Spleen (tissue), 11 donors: ENCODE measurements around the gene MDGA2. TPM values are rescaled to one million over a fixed set of nuclear protein-coding genes. Genes with fewer than 3 reads are reported as not detected.

Experiments
- DNase-seq: peaks from one replicate; pipeline ENCODE4 v3.0.0-alpha.2; 2020
- H3K27ac ChIP-seq, 8 donors: fragments of 200-600 bp; sonication (generic) in 7 of 8; 1 replicate in 4 of 8; 2 replicates in 4 of 8; pipeline versions ENCODE4 v1.5.0 to v1.8.0; 2016 to 2021; ENCODE audit warnings: inconsistent platforms in 4 of 8, mild to moderate bottlenecking in 4 of 8, moderate library complexity in 1 of 8
- H3K27me3 ChIP-seq, 7 donors: fragments of 200-600 bp; sonication (generic) in 6 of 7; replicated peaks in 1 of 7; 1 replicate in 4 of 7; 2 replicates in 3 of 7; pipeline versions ENCODE4 v1.5.0 to v1.8.0; 2016 to 2021; ENCODE audit warnings: inconsistent platforms in 3 of 7, mild to moderate bottlenecking in 1 of 7
- H3K36me3 ChIP-seq, 6 donors: fragments of 200-600 bp; sonication (generic) in 5 of 6; 1 replicate in 4 of 6; 2 replicates in 2 of 6; pipeline versions ENCODE4 v1.5.0 to v1.8.0; 2016 to 2021; ENCODE audit warnings: inconsistent platforms in 2 of 6
- H3K4me1 ChIP-seq, 6 donors: fragments of 200-600 bp; sonication (generic) in 5 of 6; 1 replicate in 3 of 6; 2 replicates in 3 of 6; pipeline versions ENCODE4 v1.5.0 to v1.8.0; 2016 to 2021; ENCODE audit warnings: inconsistent platforms in 3 of 6
- H3K4me3 ChIP-seq, 8 donors: fragments of 200-600 bp; sonication (generic) in 7 of 8; 1 replicate in 4 of 8; 2 replicates in 4 of 8; pipeline versions ENCODE4 v1.5.0 to v1.8.0; 2016 to 2021; ENCODE audit warnings: inconsistent platforms in 4 of 8, mild to moderate bottlenecking in 4 of 8, moderate library complexity in 2 of 8
- H3K9me3 ChIP-seq, 8 donors: fragments of 200-600 bp; sonication (generic) in 7 of 8; 1 replicate in 4 of 8; 2 replicates in 4 of 8; pipeline versions ENCODE4 v1.5.0 to v1.8.0; 2016 to 2021; ENCODE audit warnings: inconsistent platforms in 4 of 8
- CTCF ChIP-seq, 11 experiments: fragments of 200-600 bp in 7 of 11; fragments of 450-650 bp in 4 of 11; sonication (generic) in 4 of 11; IDR thresholded peaks in 8 of 11; conservative IDR thresholded peaks in 3 of 11; 1 replicate in 7 of 11; 2 replicates in 4 of 11; pipeline versions ENCODE4 v1.4.0 to v1.8.0; 2016 to 2021; ENCODE audit warnings: antibody characterized with exemption in 11 of 11, inconsistent platforms in 4 of 11, mild to moderate bottlenecking in 1 of 11
- POLR2A ChIP-seq, 3 donors: fragments of 450-650 bp; IDR thresholded peaks; one replicate each; pipeline ENCODE4 v1.5.1; 2017; ENCODE audit warnings: antibody characterized with exemption in 3 of 3, mild to moderate bottlenecking in 1 of 3
- POLR2AphosphoS5 ChIP-seq, 3 donors: sonication (generic); formaldehyde crosslinking; IDR thresholded peaks; one replicate each; pipeline ENCODE4 v1.5.1; 2017; ENCODE audit warnings: antibody characterized with exemption in 3 of 3
- WGBS, 5 donors: extraction: QIAGEN DNeasy Blood & Tissue Kit in 3 of 5; methylation state at CpG; one replicate each; pipeline versions ENCODE4 v1.1.5 to v1.1.7; 2013 to 2018; 5-methylcytosine and 5-hydroxymethylcytosine counted together
- intact Hi-C: fragments of 100-400 bp; cut with DNase I; formaldehyde crosslinking; loops from one replicate; pipeline ENCODE4 v1.15.0; 2023; ENCODE audit warnings: low total_unique reads
- polyA plus RNA-seq, 3 donors: library from polyadenylated mRNA; stranded (reverse); fragments of 200-250 nt; gene quantifications; one replicate each; pipeline ENCODE4 v1.2.1, GENCODE V29; 2013
- total RNA-seq, 7 donors: library from RNA; depleted of rRNA in 3 of 7; stranded (reverse); fragments of >200 nt in 3 of 7; fragmentation: NEBNext Ultra II Directional in 4 of 7; extraction: Animal tissue kit (Norgen Biotek cat#: 25700) in 4 of 7; gene quantifications; one replicate each; pipeline versions ENCODE4 v1.1.0 to v1.2.1, GENCODE V29; 2016 to 2021
- donor health status: healthy with polysubstance abuse.
- donor health status: DM: no; HTN: no; CAD: no; lungs with moderate emphysema.
- donor health status: DM: no; HTN: no; CAD: no.
- donor health status: Bipolar disorder and iron deficiency.
- donor health status: healthy.
- donor health status: DM: no; HTN: no; CAD: no.
- donor health status: DM: yes; HTN: yes; CAD: no.

MDGA2 gene
- total and polyA plus RNA-seq, 10 donors = 0.06 to 0.26 (median 0.07) TPM; not detected in 7

- Histone ChIP-seq H3K27me3 (no peaks in the 10 kb centered on the region), H3K36me3 (no peaks in the 10 kb centered on the region), H3K4me3 (no peak overlapping the region), H3K4me1 (no peaks in the 10 kb centered on the region), H3K27ac (no peak overlapping the region), H3K9me3 (no peaks in the 10 kb centered on the region)
- DNase-seq = no peak
- WGBS, 5 donors = 71 to 93% (median 87%) methylated on average over 3 of the region's 3 CpGs
- intact Hi-C loops = no loop called here
- TF ChIP-seq POLR2A (IDR thresholded peaks at IDR 0.05) = no peak
- no peak for TF ChIP-seq CTCF (IDR thresholded peaks at IDR 0.05 in 8 of 11, conservative IDR thresholded peaks at IDR 0.05 in 3 of 11)
Measured at GRCh38 chr14:47148686-47149085, 526.7 kb downstream of the MDGA2 start.

- Histone ChIP-seq H3K4me1 (no peaks in the 10 kb centered on the region), H3K27ac (no peak overlapping the region), H3K27me3 (no peaks in the 10 kb centered on the region), H3K4me3 (no peak overlapping the region), H3K36me3 (no peaks in the 10 kb centered on the region), H3K9me3 (peaks cover 0 to 13% (median 5%) of the 10 kb centered on the region in 8 donors)
- intact Hi-C loops = no loop called here
- no peak for TF ChIP-seq POLR2A (IDR thresholded peaks at IDR 0.05)
- no peak for TF ChIP-seq POLR2AphosphoS5 (IDR thresholded peaks at IDR 0.05)
- no peak for TF ChIP-seq CTCF (IDR thresholded peaks at IDR 0.05 in 8 of 11, conservative IDR thresholded peaks at IDR 0.05 in 3 of 11)
- WGBS, 5 donors = 36 to 63% (median 42%) methylated on average over 2 of the region's 2 CpGs
- DNase-seq = no peak
Measured at GRCh38 chr14:47120645-47121044, 554.8 kb downstream of the MDGA2 start.

GRCh38 chr14:47103771-47104170 lies 571.6 kb downstream of the MDGA2 start:
- Histone ChIP-seq H3K4me3 (no peak overlapping the region), H3K27me3 (no peaks in the 10 kb centered on the region), H3K36me3 (no peaks in the 10 kb centered on the region), H3K9me3 (no peaks in the 10 kb centered on the region), H3K27ac (no peak overlapping the region), H3K4me1 (no peaks in the 10 kb centered on the region)
- no peak for DNase-seq
- WGBS, 5 donors = 72 to 96% (median 83%) methylated on average over 2 of the region's 2 CpGs
- no peak for TF ChIP-seq CTCF (IDR thresholded peaks at IDR 0.05 in 8 of 11, conservative IDR thresholded peaks at IDR 0.05 in 3 of 11)
- no peak for TF ChIP-seq POLR2AphosphoS5 (IDR thresholded peaks at IDR 0.05)
- TF ChIP-seq POLR2A (IDR thresholded peaks at IDR 0.05) = no peak
- intact Hi-C loops = no loop called here

GRCh38 chr14:47102472-47102871 lies 572.9 kb downstream of the MDGA2 start:
- H3K9me3 ChIP-seq = no peaks in the 10 kb centered on the region
- no peaks in the 10 kb centered on the region for H3K36me3 ChIP-seq
- TF ChIP-seq POLR2AphosphoS5 (IDR thresholded peaks at IDR 0.05) (no peak), POLR2A (IDR thresholded peaks at IDR 0.05) (no peak), CTCF (IDR thresholded peaks at IDR 0.05 in 8 of 11, conservative IDR thresholded peaks at IDR 0.05 in 3 of 11) (no peak)
- no peak overlapping the region for H3K4me3 ChIP-seq
- 36 to 59% (median 43%) methylated on average over 3 of the region's 3 CpGs for WGBS, 5 donors
- intact Hi-C loops = no loop called here
- H3K27ac ChIP-seq = no peak overlapping the region
- H3K4me1 ChIP-seq = no peaks in the 10 kb centered on the region
- no peak for DNase-seq
- H3K27me3 ChIP-seq = no peaks in the 10 kb centered on the region
